ENCODE data around the gene NME1. TPM values are rescaled to one million over a fixed set of nuclear protein-coding genes. Genes with fewer than 3 reads are reported as not detected.
A peak's percentile ranks its signal among the peaks of the same experiment; 100 is the strongest.
"Not testable (repeated sequence)": the region's sequence is repeated elsewhere in the genome, so short reads cannot be mapped to it uniquely, and the experiment has no call there.

Gene NME1
- polyA plus RNA-seq: 246 to 381 TPM (median 357 TPM) in 3 replicates
- polyA plus RNA-seq (2011; ENCODE audit: low read depth): 85.8 TPM
- polyA plus RNA-seq (2011; cell fraction: cytosol; rRNA removed): 200 and 230 TPM in 2 replicates
- polyA plus RNA-seq (2011; cell fraction: nucleus; rRNA removed): 111 and 134 TPM in 2 replicates
- polyA plus RNA-seq (2012; ENCODE audit: low replicate concordance): 103 and 242 TPM in 2 replicates
- 34.3 to 123 TPM (median 60.3 TPM) in 3 replicates for polyA minus RNA-seq
- polyA minus RNA-seq (2011; cell fraction: cytosol; rRNA and poly(A)+ RNA removed): 50.6 TPM
- polyA minus RNA-seq (2011; cell fraction: nucleus; rRNA and poly(A)+ RNA removed): 12.6 and 17.8 TPM in 2 replicates

GRCh38 chr17:51153210-51154072, at the start of gene NME1:
NME1 (plus strand) TSS chr17:51153559; CDS start chr17:51155655, 2,096 bp downstream.
- peaks cover 50% of the 10 kb centered on the region for H3K79me2 ChIP-seq (ENCODE audit: control insufficient read depth, insufficient read depth, low read length)

GRCh38 chr17:51107778-51108177, 45.6 kb upstream of the NME1 start:
- H3K4me1 ChIP-seq (ENCODE audit: control insufficient read depth, extremely low read depth, insufficient read depth, low read length): no peaks in the 10 kb centered on the region
- H3K4me3 ChIP-seq (ENCODE audit: control insufficient read depth in 2 of 3, extremely low read depth in 1 of 3, insufficient read depth in 2 of 3, low read depth in 1 of 3, low read length in 3 of 3): no peak overlapping the region
- H4K20me1 ChIP-seq (ENCODE audit: control insufficient read depth, extremely low read depth, insufficient read depth, low read length): peaks cover 6% of the 10 kb centered on the region
- no peaks in the 10 kb centered on the region for H3K9me3 ChIP-seq (ENCODE audit: control insufficient read depth, low read depth, low read length)
- no peak overlapping the region for H2AFZ ChIP-seq (ENCODE audit: control insufficient read depth, low read length)
- no peak overlapping the region for H3K27ac ChIP-seq (ENCODE audit: control insufficient read depth, insufficient read depth, low read length)
- H3K9me1 ChIP-seq (ENCODE audit: control insufficient read depth, extremely low read depth, insufficient read depth, low read length): no peaks in the 10 kb centered on the region
- peaks cover 89% of the 10 kb centered on the region for H3K79me2 ChIP-seq (ENCODE audit: control insufficient read depth, insufficient read depth, low read length)
- H3K4me2 ChIP-seq (ENCODE audit: control insufficient read depth, extremely low read depth, insufficient read depth, low read depth, low read length): no peak overlapping the region
- no peaks in the 10 kb centered on the region for H3K27me3 ChIP-seq (ENCODE audit: control insufficient read depth, extremely low read depth, insufficient read depth, low read length)
- no peak overlapping the region for H3K9ac ChIP-seq (ENCODE audit: control insufficient read depth, extremely low read depth, insufficient read depth, low read length)
- TF ChIP-seq CTCF (optimal IDR thresholded peaks at IDR 0.05 in 1 of 3, IDR thresholded peaks at IDR 0.05 in 1 of 3, conservative IDR thresholded peaks at IDR 0.05 in 1 of 3; ENCODE audit: extremely low read depth in 1 of 3, insufficient read depth in 2 of 3, low read length in 3 of 3): no peak
- TF ChIP-seq EZH2 (IDR thresholded peaks at IDR 0.05; ENCODE audit: low read length): no peak
- H3K36me3 ChIP-seq (ENCODE audit: control insufficient read depth in 2 of 2, extremely low read depth in 1 of 2, insufficient read depth in 2 of 2, low read length in 2 of 2): peaks cover 0 to 3% of the 10 kb centered on the region in 2 experiments
- no peak for FAIRE-seq
- dilution Hi-C loops (cut with MboI; ENCODE audit: extremely low pct_ligation_motif_present, low sequenced_read_pairs): no loop called here
- no peak for DNase-seq (ENCODE audit: low read depth, low spot score)

More at GRCh38 chr17:51153210-51154072, at the start of gene NME1:
- no peaks in the 10 kb centered on the region for H3K27me3 ChIP-seq (ENCODE audit: control insufficient read depth, extremely low read depth, insufficient read depth, low read length)
- H3K4me3 ChIP-seq (ENCODE audit: control insufficient read depth in 2 of 3, extremely low read depth in 1 of 3, insufficient read depth in 2 of 3, low read depth in 1 of 3, low read length in 3 of 3): peak within 1 kb of the TSS; percentile 78 to 98 (median 86)
- DNase-seq (ENCODE audit: low read depth, low spot score): peak; percentile 95
- H3K4me1 ChIP-seq (ENCODE audit: control insufficient read depth, extremely low read depth, insufficient read depth, low read length): peaks cover 13% of the 10 kb centered on the region
- peaks cover 1 to 8% of the 10 kb centered on the region in 2 experiments for H3K36me3 ChIP-seq (ENCODE audit: control insufficient read depth in 2 of 2, extremely low read depth in 1 of 2, insufficient read depth in 2 of 2, low read length in 2 of 2)
- no peaks in the 10 kb centered on the region for H3K9me3 ChIP-seq (ENCODE audit: control insufficient read depth, low read depth, low read length)
- dilution Hi-C loops (cut with MboI; ENCODE audit: extremely low pct_ligation_motif_present, low sequenced_read_pairs): no loop called here
- TF ChIP-seq CTCF (optimal IDR thresholded peaks at IDR 0.05 in 1 of 3, IDR thresholded peaks at IDR 0.05 in 1 of 3, conservative IDR thresholded peaks at IDR 0.05 in 1 of 3; ENCODE audit: extremely low read depth in 1 of 3, insufficient read depth in 2 of 3, low read length in 3 of 3) (peak; percentile 76 to 96 (median 88)), EZH2 (IDR thresholded peaks at IDR 0.05; ENCODE audit: low read length) (no peak)
- H3K9me1 ChIP-seq (ENCODE audit: control insufficient read depth, extremely low read depth, insufficient read depth, low read length): no peaks in the 10 kb centered on the region
- H2AFZ ChIP-seq (ENCODE audit: control insufficient read depth, low read length): peak within 1 kb of the TSS; percentile 94
- peak within 1 kb of the TSS; percentile 94 for H3K27ac ChIP-seq (ENCODE audit: control insufficient read depth, insufficient read depth, low read length)
- peak within 1 kb of the TSS; percentile 98 for H3K4me2 ChIP-seq (ENCODE audit: control insufficient read depth, extremely low read depth, insufficient read depth, low read depth, low read length)
- H3K9ac ChIP-seq (ENCODE audit: control insufficient read depth, extremely low read depth, insufficient read depth, low read length): peak within 1 kb of the TSS; percentile 93
- FAIRE-seq: peak; percentile 88
- H4K20me1 ChIP-seq (ENCODE audit: control insufficient read depth, extremely low read depth, insufficient read depth, low read length): no peaks in the 10 kb centered on the region

GRCh38 chr17:51112303-51113222, 40.8 kb upstream of the NME1 start:
- H2AFZ ChIP-seq (ENCODE audit: control insufficient read depth, low read length); H3K4me1 ChIP-seq (ENCODE audit: control insufficient read depth, extremely low read depth, insufficient read depth, low read length); H3K9me3 ChIP-seq (ENCODE audit: control insufficient read depth, low read depth, low read length); H3K4me2 ChIP-seq (ENCODE audit: control insufficient read depth, extremely low read depth, insufficient read depth, low read depth, low read length); DNase-seq (ENCODE audit: low read depth, low spot score); H3K9me1 ChIP-seq (ENCODE audit: control insufficient read depth, extremely low read depth, insufficient read depth, low read length); H3K4me3 ChIP-seq (ENCODE audit: control insufficient read depth in 2 of 3, extremely low read depth in 1 of 3, insufficient read depth in 2 of 3, low read depth in 1 of 3, low read length in 3 of 3); FAIRE-seq; H3K36me3 ChIP-seq (ENCODE audit: control insufficient read depth in 2 of 2, extremely low read depth in 1 of 2, insufficient read depth in 2 of 2, low read length in 2 of 2); H3K27me3 ChIP-seq (ENCODE audit: control insufficient read depth, extremely low read depth, insufficient read depth, low read length); H4K20me1 ChIP-seq (ENCODE audit: control insufficient read depth, extremely low read depth, insufficient read depth, low read length); dilution Hi-C loops (cut with MboI; ENCODE audit: extremely low pct_ligation_motif_present, low sequenced_read_pairs); H3K27ac ChIP-seq (ENCODE audit: control insufficient read depth, insufficient read depth, low read length); H3K9ac ChIP-seq (ENCODE audit: control insufficient read depth, extremely low read depth, insufficient read depth, low read length): not testable (repeated sequence)
- H3K79me2 ChIP-seq (ENCODE audit: control insufficient read depth, insufficient read depth, low read length): peaks cover 96% of the 10 kb centered on the region

Measured in keratinocyte (primary cell).